Neural progenitor cell (in vitro differentiated cells): ENCODE data around the gene SLC24A4. TPM values are rescaled to one million over a fixed set of nuclear protein-coding genes. Genes with fewer than 3 reads are reported as not detected.

Experiments used
- DNase-seq: peaks from one replicate; pipeline ENCODE4 v3.0.0-alpha.2; 2016; ENCODE audit warnings: low spot score
- H2AFZ ChIP-seq: fragments of 200-600 bp; sonication (generic); replicated peaks from 2 replicates; pipeline ENCODE4 v1.6.1; 2016; ENCODE audit warnings: antibody characterized with exemption
- H3F3A ChIP-seq: fragments of 200-600 bp; sonication (generic); 2 replicates; pipeline ENCODE4 v1.6.1; 2016; ENCODE audit warnings: antibody characterized with exemption, low read depth
- H3K27ac ChIP-seq: fragments of 200-600 bp; sonication (generic); 2 replicates; pipeline ENCODE4 v1.5.1; 2016; ENCODE audit warnings: mild to moderate bottlenecking
- H3K27me3 ChIP-seq: fragments of 200-600 bp; sonication (generic); 2 replicates; pipeline ENCODE4 v1.6.1; 2016; ENCODE audit warnings: mild to moderate bottlenecking, moderate library complexity
- H3K36me3 ChIP-seq: fragments of 200-600 bp; sonication (generic); 2 replicates; pipeline ENCODE4 v1.5.1; 2016
- H3K4me1 ChIP-seq: fragments of 200-600 bp; sonication (generic); 2 replicates; pipeline ENCODE4 v1.6.1; 2016; ENCODE audit warnings: mixed run types
- H3K4me2 ChIP-seq: fragments of 200-600 bp; sonication (generic); 2 replicates; pipeline ENCODE4 v1.6.1; 2016
- H3K4me3 ChIP-seq: fragments of 200-600 bp; sonication (generic); 2 replicates; pipeline ENCODE4 v1.5.1; 2016
- H3K79me2 ChIP-seq: fragments of 200-600 bp; sonication (generic); 2 replicates; pipeline ENCODE4 v1.6.1; 2016; ENCODE audit warnings: low read depth
- H3K9ac ChIP-seq: fragments of 200-600 bp; sonication (generic); 2 replicates; pipeline ENCODE4 v1.6.1; 2016
- H3K9me3 ChIP-seq: fragments of 200-600 bp; sonication (generic); 2 replicates; pipeline ENCODE4 v1.5.1; 2016; ENCODE audit warnings: low read depth
- H4K20me1 ChIP-seq: fragments of 200-600 bp; sonication (generic); 2 replicates; pipeline ENCODE4 v1.6.1; 2016; ENCODE audit warnings: low read depth
- H3K27ac Mint-ChIP-seq: 3 replicates; pipeline ENCODE4 v1.8.0; 2021; ENCODE audit warnings: mixed read lengths
- H3K27me3 Mint-ChIP-seq: 2 replicates; pipeline ENCODE4 v1.8.0; 2022; ENCODE audit warnings: low read depth, mild to moderate bottlenecking, inconsistent platforms, moderate library complexity, mixed read lengths; ENCODE audit not compliant: insufficient read depth
- H3K36me3 Mint-ChIP-seq: 3 replicates; pipeline ENCODE4 v1.8.0; 2021; ENCODE audit warnings: mixed read lengths
- H3K4me1 Mint-ChIP-seq: 3 replicates; pipeline ENCODE4 v1.8.0; 2021; ENCODE audit warnings: mixed read lengths
- H3K4me3 Mint-ChIP-seq: 3 replicates; pipeline ENCODE4 v1.8.0; 2021; ENCODE audit warnings: mild to moderate bottlenecking, moderate library complexity, mixed read lengths
- H3K9me3 Mint-ChIP-seq: 3 replicates; pipeline ENCODE4 v1.8.0; 2020; ENCODE audit warnings: mixed read lengths
- CTCF ChIP-seq: fragments of 200-600 bp; sonication (generic); IDR thresholded peaks from 2 replicates; pipeline ENCODE4 v1.5.1; 2017; ENCODE audit warnings: antibody characterized with exemption, mild to moderate bottlenecking
- EZH2 ChIP-seq: fragments of 200-600 bp; sonication (generic); IDR thresholded peaks from 2 replicates; pipeline ENCODE4 v1.6.1; 2017; ENCODE audit warnings: antibody characterized with exemption, mild to moderate bottlenecking, moderate library complexity
- EZH2phosphoT487 ChIP-seq: fragments of 200-600 bp; sonication (generic); IDR thresholded peaks from 2 replicates; pipeline ENCODE4 v1.6.1; 2017; ENCODE audit warnings: antibody characterized with exemption
- total RNA-seq: library from RNA; depleted of rRNA; stranded (reverse); fragments of >200 nt; gene quantifications from 2 replicates; pipeline ENCODE4 v1.2.3, GENCODE V29; 2015; ENCODE audit warnings: low replicate concordance

The SLC24A4 gene
- total RNA-seq, 1 donor from 2014 or later = 0.73 TPM

DNA sequence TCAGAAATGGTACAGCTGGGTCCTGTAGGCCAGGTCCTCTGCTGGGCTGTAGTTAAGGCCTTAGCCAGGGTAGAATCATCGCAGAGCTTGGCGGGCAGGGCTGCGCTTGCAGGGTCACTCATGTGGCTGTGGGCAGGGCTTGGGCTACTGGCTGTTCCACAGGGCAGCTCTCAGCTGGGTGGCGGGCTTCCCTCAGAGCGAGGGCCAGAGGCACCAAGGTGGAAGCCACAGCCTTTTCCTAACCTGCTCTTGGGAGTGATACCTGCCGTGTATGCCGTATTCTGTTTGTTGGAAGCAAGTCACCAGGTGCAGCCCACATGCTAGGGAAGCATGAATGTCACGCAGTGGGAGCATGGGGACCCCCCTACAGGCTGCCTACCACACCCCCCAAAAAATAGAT, 120.8 kb downstream of the SLC24A4 start:
- Histone ChIP-seq H3K9ac (no peak overlapping the region), H3K9me3 (no peaks in the 10 kb centered on the region), H3K79me2 (no peaks in the 10 kb centered on the region), H3K4me1 (no peaks in the 10 kb centered on the region), H3K27me3 (no peaks in the 10 kb centered on the region), H3K27ac (no peak overlapping the region), H2AFZ (no peak overlapping the region), H3F3A (no peaks in the 10 kb centered on the region), H3K36me3 (no peaks in the 10 kb centered on the region), H3K4me3 (no peak overlapping the region), H4K20me1 (no peaks in the 10 kb centered on the region), H3K4me2 (no peak overlapping the region)
- no peaks in the 10 kb centered on the region for H3K36me3 Mint-ChIP-seq
- peaks cover 3% of the 10 kb centered on the region for H3K27me3 Mint-ChIP-seq
- peaks cover 15% of the 10 kb centered on the region for H3K4me1 Mint-ChIP-seq
- no peak overlapping the region for H3K4me3 Mint-ChIP-seq
- peaks cover 2% of the 10 kb centered on the region for H3K9me3 Mint-ChIP-seq
- TF ChIP-seq EZH2 = no peak
- TF ChIP-seq CTCF = no peak
- no peak for TF ChIP-seq EZH2phosphoT487
- no peak overlapping the region for H3K27ac Mint-ChIP-seq
- no peak for DNase-seq

DNA sequence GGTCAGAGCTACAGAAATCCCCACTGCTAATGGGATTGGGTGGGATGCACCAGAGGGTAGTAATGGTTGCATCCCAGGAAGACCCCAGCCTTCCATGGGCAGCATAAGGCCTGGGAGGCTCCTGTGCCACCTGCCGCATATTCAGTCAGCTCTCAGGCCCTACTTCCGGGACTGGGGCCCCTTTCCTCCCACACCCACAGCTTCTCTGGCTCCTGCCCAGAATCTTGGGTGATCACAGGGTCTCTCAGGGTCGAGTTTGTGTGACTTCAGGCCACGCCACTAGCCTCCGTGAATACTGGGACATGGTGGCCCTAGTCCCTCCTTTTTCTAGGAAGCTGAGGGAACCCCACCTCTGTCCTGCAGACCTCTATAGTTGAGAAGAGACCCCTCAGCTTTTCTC, 123.8 kb downstream of the SLC24A4 start:
- peaks cover 2% of the 10 kb centered on the region for H3K9me3 Mint-ChIP-seq
- Histone ChIP-seq H4K20me1 (no peaks in the 10 kb centered on the region), H3K27me3 (no peaks in the 10 kb centered on the region), H3K9ac (no peak overlapping the region), H3K36me3 (no peaks in the 10 kb centered on the region), H3K27ac (no peak overlapping the region), H3K4me1 (no peaks in the 10 kb centered on the region), H3K4me3 (no peak overlapping the region), H3F3A (no peaks in the 10 kb centered on the region), H3K79me2 (no peaks in the 10 kb centered on the region), H3K9me3 (no peaks in the 10 kb centered on the region), H2AFZ (no peak overlapping the region), H3K4me2 (no peak overlapping the region)
- TF ChIP-seq EZH2 (no peak), CTCF (no peak), EZH2phosphoT487 (no peak)
- H3K27ac Mint-ChIP-seq = no peak overlapping the region
- peaks cover 31% of the 10 kb centered on the region for H3K4me1 Mint-ChIP-seq
- DNase-seq = no peak
- H3K4me3 Mint-ChIP-seq = no peak overlapping the region
- H3K36me3 Mint-ChIP-seq = no peaks in the 10 kb centered on the region
- H3K27me3 Mint-ChIP-seq = peaks cover 3% of the 10 kb centered on the region

GRCh38 chr14:92447416-92448197, 124.6 kb downstream of the SLC24A4 start:
- DNase-seq = no peak

More at GRCh38 chr14:92447416-92448197, 124.6 kb downstream of the SLC24A4 start:
- H3K27ac Mint-ChIP-seq = no peak overlapping the region
- no peaks in the 10 kb centered on the region for H3K36me3 ChIP-seq
- H3K36me3 Mint-ChIP-seq = no peaks in the 10 kb centered on the region
- no peaks in the 10 kb centered on the region for H4K20me1 ChIP-seq
- H3K4me2 ChIP-seq = no peak overlapping the region
- H3K4me1 ChIP-seq = no peaks in the 10 kb centered on the region
- H3K27me3 ChIP-seq = no peaks in the 10 kb centered on the region
- peaks cover 32% of the 10 kb centered on the region for H3K4me1 Mint-ChIP-seq
- TF ChIP-seq EZH2 (no peak), EZH2phosphoT487 (no peak), CTCF (no peak)
- no peak overlapping the region for H2AFZ ChIP-seq
- H3F3A ChIP-seq = no peaks in the 10 kb centered on the region
- H3K79me2 ChIP-seq = no peaks in the 10 kb centered on the region
- H3K9me3 ChIP-seq = no peaks in the 10 kb centered on the region
- no peak overlapping the region for H3K4me3 Mint-ChIP-seq
- H3K4me3 ChIP-seq = no peak overlapping the region
- no peak overlapping the region for H3K27ac ChIP-seq
- peaks cover 2% of the 10 kb centered on the region for H3K9me3 Mint-ChIP-seq
- H3K27me3 Mint-ChIP-seq = peaks cover 3% of the 10 kb centered on the region
- no peak overlapping the region for H3K9ac ChIP-seq
